K562 (cell line): ENCODE data around the gene CELSR2. TPM values are rescaled to one million over a fixed set of nuclear protein-coding genes. Genes with fewer than 3 reads are reported as not detected.
A peak's percentile ranks its signal among the peaks of the same experiment; 100 is the strongest.

Experiments used
- ATAC-seq: fragments of 200-7000 bp; cut with Tn5 transposase; 3 replicates; pipeline ENCODE4 v1.9.1; 2020; ENCODE audit warnings: moderate library complexity
- BruUV-seq: library from RNA; stranded (reverse); fragments of 400-500 nt; replicated peaks from 2 replicates; lab custom pipeline; 2021; lab: Mats Ljungman, UMichigan
- CTCF ChIA-PET: fragments of 300-600 bp; formaldehyde crosslinking; extraction: SDS; loops from one replicate; lab custom pipeline; 2021; ENCODE audit warnings: low intra/inter-chr PET ratio; lab: Yijun Ruan, JAX
- POLR2A ChIA-PET: fragments of 300-600, 350-650 bp; sonication (Branson Sonifier 250); formaldehyde crosslinking; extraction: SDS; loops from one replicate; lab custom pipeline; 2021; ENCODE audit warnings: antibody characterized with exemption, inconsistent platforms; lab: Yijun Ruan, JAX
- DNase-seq, 4 experiments: peaks; one replicate each; pipeline versions ENCODE4 v3.0.0 to v3.0.0-alpha.2; 2011 to 2018; ENCODE audit warnings: low spot score in 3 of 4, mixed read lengths in 3 of 4; ENCODE audit errors: extremely low read depth in 1 of 4
- FAIRE-seq: peaks from 2 replicates; lab custom pipeline; 2011; peaks lifted over from hg19 to GRCh38; lab: Jason Lieb, UNC
- H2AFZ ChIP-seq: 2 replicates; pipeline ENCODE4 v1.6.0; 2011; ENCODE audit warnings: low read depth, low read length, control low read depth, inconsistent platforms
- H3K27ac ChIP-seq: fragments of 200-600 bp; 3 replicates; pipeline ENCODE4 v1.8.0; 2011; ENCODE audit warnings: low read depth, mild to moderate bottlenecking, control low read depth, inconsistent platforms, low read length, moderate library complexity, mixed read lengths; ENCODE audit errors: extremely low read depth
- H3K27me3 ChIP-seq, 2 experiments: fragments of 300-600 bp in 1 of 2; 2 replicates in 1 of 2; 3 replicates in 1 of 2; pipeline versions ENCODE4 v1.6.0 to v1.8.0; 2011; ENCODE audit warnings: inconsistent platforms in 2 of 2, low read length in 2 of 2, mild to moderate bottlenecking in 1 of 2, mixed read lengths in 1 of 2, moderate library complexity in 1 of 2; ENCODE audit not compliant: control insufficient read depth in 2 of 2, insufficient read depth in 2 of 2
- H3K36me3 ChIP-seq: fragments of 300-600 bp; 3 replicates; pipeline ENCODE4 v1.8.0; 2011; ENCODE audit warnings: mild to moderate bottlenecking, low read length, inconsistent platforms; ENCODE audit not compliant: control insufficient read depth, insufficient read depth
- H3K4me1 ChIP-seq, 2 experiments: fragments of 200-600 bp in 1 of 2; replicated peaks in 1 of 2; 2 replicates in 1 of 2; 3 replicates in 1 of 2; pipeline versions ENCODE4 v1.5.1 to v1.8.0; 2011; ENCODE audit warnings: inconsistent platforms in 2 of 2, low read length in 2 of 2, mild to moderate bottlenecking in 1 of 2, mixed read lengths in 1 of 2, moderate library complexity in 1 of 2; ENCODE audit not compliant: control insufficient read depth in 2 of 2, insufficient read depth in 2 of 2
- H3K4me2 ChIP-seq: 2 replicates; pipeline ENCODE4 v1.6.1; 2011; ENCODE audit warnings: low read length, control low read depth, inconsistent platforms, mixed read lengths; ENCODE audit not compliant: insufficient read depth
- H3K4me3 ChIP-seq: fragments of 200-600 bp; sonication (generic), shearing (Covaris generic); 2 replicates; pipeline ENCODE4 v1.5.1; 2016; ENCODE audit warnings: control low read depth, inconsistent platforms
- H3K79me2 ChIP-seq: fragments of 200-600 bp; 3 replicates; pipeline ENCODE4 v1.8.0; 2011; ENCODE audit warnings: low read length, inconsistent platforms; ENCODE audit not compliant: control insufficient read depth, insufficient read depth
- H3K9ac ChIP-seq, 2 experiments: 2 replicates each; pipeline versions ENCODE4 v1.6.0 to v1.6.1; 2011; ENCODE audit warnings: low read depth in 2 of 2, low read length in 2 of 2, control low read depth in 1 of 2, inconsistent platforms in 1 of 2, mild to moderate bottlenecking in 1 of 2, mixed read lengths in 1 of 2; ENCODE audit not compliant: insufficient read depth in 1 of 2
- H3K9me1 ChIP-seq: one replicate; pipeline ENCODE4 v1.6.0; 2011; ENCODE audit warnings: inconsistent platforms, mild to moderate bottlenecking, low read length, moderate library complexity; ENCODE audit not compliant: control insufficient read depth, insufficient read depth
- H3K9me3 ChIP-seq: replicated peaks from 2 replicates; pipeline ENCODE4 v1.5.1; 2011; ENCODE audit warnings: low read depth, low read length, inconsistent platforms; ENCODE audit not compliant: control insufficient read depth, insufficient read depth
- H4K20me1 ChIP-seq: replicated peaks from 2 replicates; pipeline ENCODE4 v1.6.1; 2011; ENCODE audit warnings: low read length, inconsistent platforms, mixed read lengths; ENCODE audit not compliant: control insufficient read depth, insufficient read depth
- GABPA ChIP-seq: fragments of 200-800 bp; sonication (Bioruptor generic); conservative IDR thresholded peaks from 2 replicates; pipeline ENCODE4 v1.6.1; 2016; ENCODE audit warnings: low read depth, missing genetic modification characterization, missing compliant biosample characterization
- KDM2B ChIP-seq: fragments of 250-450 bp; sonication (Bioruptor Pico); IDR thresholded peaks from 2 replicates; pipeline ENCODE4 v1.8.0; 2021; ENCODE audit warnings: mild to moderate bottlenecking, moderate library complexity
- RB1 ChIP-seq: fragments of 450-650 bp; IDR thresholded peaks from 2 replicates; pipeline ENCODE4 v1.6.1; 2017; ENCODE audit warnings: low read depth, mild to moderate bottlenecking
- RBFOX2 ChIP-seq: fragments of 200-400 bp; formaldehyde crosslinking; IDR thresholded peaks from 2 replicates; pipeline ENCODE4 v1.6.1; 2017; ENCODE audit warnings: low read depth, mild to moderate bottlenecking, low read length, moderate library complexity
- SOX6 ChIP-seq: fragments of 450-650 bp; IDR thresholded peaks from 2 replicates; pipeline ENCODE4 v1.6.1; 2014; ENCODE audit warnings: mild to moderate bottlenecking
- ZNF133 ChIP-seq: fragments of 250-450 bp; sonication (Bioruptor Pico); IDR thresholded peaks from 2 replicates; pipeline ENCODE4 v1.4.0; 2020; ENCODE audit warnings: mild to moderate bottlenecking
- ZNF224 ChIP-seq: sonication (generic); formaldehyde crosslinking; IDR thresholded peaks from 2 replicates; pipeline ENCODE4 v1.8.0; 2022; ENCODE audit warnings: mild to moderate bottlenecking, missing genetic modification reagents
- WGBS: fragments of 100-300 bp; shearing (Covaris generic); methylation state at CpG from one replicate; pipeline ENCODE4 v1.1.6; 2016; ENCODE audit warnings: low coverage, mixed read lengths; ENCODE audit not compliant: insufficient coverage; ENCODE audit errors: missing lambda C conversion rate; 5-methylcytosine and 5-hydroxymethylcytosine counted together
- in situ Hi-C: fragments of 300-500 bp; cut with MboI; formaldehyde crosslinking; loops from 4 replicates; pipeline ENCODE4 v1.15.0; 2018; ENCODE audit warnings: inconsistent platforms, mixed read lengths
- intact Hi-C: fragments of 100-400 bp; cut with micrococcal nuclease; formaldehyde crosslinking; loops from 2 replicates; pipeline ENCODE4 v1.14.2; 2022
- polyA plus RNA-seq, 8 experiments: library from polyadenylated mRNA; depleted of rRNA in 4 of 8; stranded (reverse) in 5 of 8; unstranded in 3 of 8; fragments of >200 nt; fragmentation: Nextera tagmentation in 2 of 8; fragmentation: Illumina TruSeq in 1 of 8; extraction: Ambion mirVana in 2 of 8; extraction: Trizol in 1 of 8; gene quantifications; 2 replicates each; pipeline versions ENCODE4 v1.2.1 to v1.2.3, GENCODE V29; 2011 to 2014; ENCODE audit warnings: inconsistent platforms in 1 of 8, missing spikeins in 1 of 8
- total RNA-seq, 7 experiments: library from RNA; depleted of rRNA in 6 of 7; stranded (reverse); fragments of >200 nt in 6 of 7; fragmentation: Illumina TruSeq in 2 of 7; extraction: Trizol in 2 of 7; gene quantifications; 2 replicates each; pipeline versions ENCODE4 v1.2.1 to v1.2.3, GENCODE V29; 2011 to 2021; ENCODE audit warnings: low replicate concordance in 1 of 7
- TF ChIP-seq, protein P1 (sequence below): sonication (generic); formaldehyde crosslinking; IDR thresholded peaks from 2 replicates; pipeline ENCODE4 v1.8.0; 2022; ENCODE audit warnings: missing genetic modification reagents, mild to moderate bottlenecking, moderate library complexity, borderline replicate concordance
- TF ChIP-seq, protein P2 (sequence below), 2 experiments: fragments of 250-450 bp in 1 of 2; fragments of 450-650 bp in 1 of 2; sonication (Bioruptor Pico) in 1 of 2; IDR thresholded peaks; 2 replicates each; pipeline versions ENCODE4 v1.6.1 to v1.8.0; 2016 to 2021; ENCODE audit warnings: mild to moderate bottlenecking in 2 of 2, moderate library complexity in 2 of 2, missing compliant biosample characterization in 1 of 2, missing genetic modification characterization in 1 of 2
- TF ChIP-seq, protein P3 (sequence below): fragments of 250-450 bp; sonication (Bioruptor Pico); IDR thresholded peaks from 2 replicates; pipeline ENCODE4 v1.5.0; 2022; ENCODE audit warnings: mild to moderate bottlenecking
- TF ChIP-seq, protein P4 (sequence below): fragments of 450-650 bp; IDR thresholded peaks from 2 replicates; pipeline ENCODE4 v1.6.1; 2018; ENCODE audit not compliant: partially characterized antibody

The CELSR2 gene
- total and polyA plus RNA-seq, 9 of the 15 experiments (the other 6 are each of a cell fraction or from before 2014, with no cell fraction given), result 0.31 to 21.9 (median 4.2) TPM

DNA sequence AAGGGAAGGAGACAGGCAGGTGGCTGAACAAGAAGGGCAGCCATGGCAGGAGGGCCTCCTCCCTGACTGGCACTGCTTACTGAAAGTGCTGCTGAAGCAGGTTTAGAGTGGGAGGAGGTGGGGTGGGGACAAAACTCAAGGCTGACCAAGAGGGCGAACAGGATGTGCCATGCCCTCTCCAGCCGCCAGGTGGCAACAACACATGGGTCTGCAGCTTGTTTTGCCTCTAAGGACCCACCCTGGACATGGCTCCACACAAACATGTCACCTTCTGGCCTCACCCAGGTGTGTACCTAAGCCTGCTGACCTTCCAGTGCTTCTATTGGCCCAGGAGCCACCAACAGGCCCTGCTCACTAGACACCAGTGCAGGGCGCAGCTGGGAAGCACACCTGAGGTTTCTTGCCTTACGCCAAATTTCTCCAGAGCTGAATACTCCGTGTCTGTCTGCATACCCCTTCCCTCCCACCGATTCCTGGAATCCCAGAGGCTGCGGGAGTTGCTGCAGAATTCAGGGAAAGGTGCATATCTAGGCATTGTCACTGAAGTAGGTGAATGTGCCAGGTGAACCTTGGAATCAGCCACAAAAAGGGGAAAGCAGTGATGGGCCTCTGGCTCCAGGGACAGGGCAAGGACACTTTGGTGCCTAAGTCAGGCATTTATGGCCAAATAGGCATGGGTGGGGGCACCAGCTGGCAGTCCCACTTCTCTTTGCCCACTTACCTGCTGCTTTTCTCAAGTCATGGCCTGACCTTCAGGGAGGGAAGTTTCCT, 28.3 kb downstream of the CELSR2 start:
- H3K4me1 ChIP-seq, result peaks cover 63 to 65% of the 10 kb centered on the region in 2 experiments
- peak overlapping the region; percentile 78 for H2AFZ ChIP-seq
- peak overlapping the region; percentile 51 for H3K27ac ChIP-seq
- DNase-seq (peak; percentile 91 to 94 (median 92)), FAIRE-seq (peak; percentile 96), ATAC-seq (peak; percentile 90)
- intact Hi-C loops (loop anchor here (1.0 to 5.0 kb wide), 3 partner anchors 122 to 255 kb away; partner anchors contain the start of gene CYB561D1), in situ Hi-C loops (no loop called here)
- H3K9me3 ChIP-seq, result no peaks in the 10 kb centered on the region
- CTCF ChIA-PET, result interaction anchor here (0.6 to 3.9 kb wide), 5 partner anchors 28 to 318 kb away, joined by 3 to 51 read pairs (median 4); partner anchors contain the start of gene SORT1
- peaks cover 44% of the 10 kb centered on the region; the same call in 2 of the 3 replicates for H3K36me3 ChIP-seq
- H3K9me1 ChIP-seq, result no peaks in the 10 kb centered on the region
- BruUV-seq, result no TSS peak
- peak overlapping the region; percentile 37 for H3K4me2 ChIP-seq
- peaks cover 16% of the 10 kb centered on the region for H3K79me2 ChIP-seq
- H3K9ac ChIP-seq, result peak overlapping the region; percentile 21 to 63; a peak in 2 of 4 replicates
- 36% methylated on average over 7 of the region's 7 CpGs for WGBS
- no peaks in the 10 kb centered on the region for H3K27me3 ChIP-seq
- POLR2A ChIA-PET, result interaction anchor here (0.6 to 2.1 kb wide), 10 partner anchors 10 to 123 kb away, joined by 3 to 8 read pairs (median 4); partner anchors contain the start of gene SORT1
- H3K4me3 ChIP-seq, result no peak overlapping the region
- peaks cover 4% of the 10 kb centered on the region; the same call in 1 of the 2 replicates for H4K20me1 ChIP-seq
- TF ChIP-seq, protein P1, sequence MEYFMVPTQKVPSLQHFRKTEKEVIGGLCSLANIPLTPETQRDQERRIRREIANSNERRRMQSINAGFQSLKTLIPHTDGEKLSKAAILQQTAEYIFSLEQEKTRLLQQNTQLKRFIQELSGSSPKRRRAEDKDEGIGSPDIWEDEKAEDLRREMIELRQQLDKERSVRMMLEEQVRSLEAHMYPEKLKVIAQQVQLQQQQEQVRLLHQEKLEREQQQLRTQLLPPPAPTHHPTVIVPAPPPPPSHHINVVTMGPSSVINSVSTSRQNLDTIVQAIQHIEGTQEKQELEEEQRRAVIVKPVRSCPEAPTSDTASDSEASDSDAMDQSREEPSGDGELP, result peak; percentile 63; the same call in 1 of the 2 replicates
- peak; percentile 68 for TF ChIP-seq SOX6
- TF ChIP-seq, protein P2, sequence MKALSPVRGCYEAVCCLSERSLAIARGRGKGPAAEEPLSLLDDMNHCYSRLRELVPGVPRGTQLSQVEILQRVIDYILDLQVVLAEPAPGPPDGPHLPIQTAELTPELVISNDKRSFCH (CRISPR knock-in tag; IDR thresholded peaks at IDR 0.05), result no peak
- TF ChIP-seq, protein P2 (tag; IDR thresholded peaks at IDR 0.05), result no peak
- no peak for TF ChIP-seq ZNF224 (CRISPR knock-in tag)
- TF ChIP-seq RBFOX2, result peak; percentile 47; the same call in 1 of the 2 replicates
- TF ChIP-seq, protein P3, sequence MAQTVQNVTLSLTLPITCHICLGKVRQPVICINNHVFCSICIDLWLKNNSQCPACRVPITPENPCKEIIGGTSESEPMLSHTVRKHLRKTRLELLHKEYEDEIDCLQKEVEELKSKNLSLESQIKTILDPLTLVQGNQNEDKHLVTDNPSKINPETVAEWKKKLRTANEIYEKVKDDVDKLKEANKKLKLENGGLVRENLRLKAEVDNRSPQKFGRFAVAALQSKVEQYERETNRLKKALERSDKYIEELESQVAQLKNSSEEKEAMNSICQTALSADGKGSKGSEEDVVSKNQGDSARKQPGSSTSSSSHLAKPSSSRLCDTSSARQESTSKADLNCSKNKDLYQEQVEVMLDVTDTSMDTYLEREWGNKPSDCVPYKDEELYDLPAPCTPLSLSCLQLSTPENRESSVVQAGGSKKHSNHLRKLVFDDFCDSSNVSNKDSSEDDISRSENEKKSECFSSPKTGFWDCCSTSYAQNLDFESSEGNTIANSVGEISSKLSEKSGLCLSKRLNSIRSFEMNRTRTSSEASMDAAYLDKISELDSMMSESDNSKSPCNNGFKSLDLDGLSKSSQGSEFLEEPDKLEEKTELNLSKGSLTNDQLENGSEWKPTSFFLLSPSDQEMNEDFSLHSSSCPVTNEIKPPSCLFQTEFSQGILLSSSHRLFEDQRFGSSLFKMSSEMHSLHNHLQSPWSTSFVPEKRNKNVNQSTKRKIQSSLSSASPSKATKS (CRISPR knock-in tag), result no peak
- TF ChIP-seq ZNF133, result no peak
- TF ChIP-seq RB1, result peak; percentile 75
- TF ChIP-seq, protein P4, sequence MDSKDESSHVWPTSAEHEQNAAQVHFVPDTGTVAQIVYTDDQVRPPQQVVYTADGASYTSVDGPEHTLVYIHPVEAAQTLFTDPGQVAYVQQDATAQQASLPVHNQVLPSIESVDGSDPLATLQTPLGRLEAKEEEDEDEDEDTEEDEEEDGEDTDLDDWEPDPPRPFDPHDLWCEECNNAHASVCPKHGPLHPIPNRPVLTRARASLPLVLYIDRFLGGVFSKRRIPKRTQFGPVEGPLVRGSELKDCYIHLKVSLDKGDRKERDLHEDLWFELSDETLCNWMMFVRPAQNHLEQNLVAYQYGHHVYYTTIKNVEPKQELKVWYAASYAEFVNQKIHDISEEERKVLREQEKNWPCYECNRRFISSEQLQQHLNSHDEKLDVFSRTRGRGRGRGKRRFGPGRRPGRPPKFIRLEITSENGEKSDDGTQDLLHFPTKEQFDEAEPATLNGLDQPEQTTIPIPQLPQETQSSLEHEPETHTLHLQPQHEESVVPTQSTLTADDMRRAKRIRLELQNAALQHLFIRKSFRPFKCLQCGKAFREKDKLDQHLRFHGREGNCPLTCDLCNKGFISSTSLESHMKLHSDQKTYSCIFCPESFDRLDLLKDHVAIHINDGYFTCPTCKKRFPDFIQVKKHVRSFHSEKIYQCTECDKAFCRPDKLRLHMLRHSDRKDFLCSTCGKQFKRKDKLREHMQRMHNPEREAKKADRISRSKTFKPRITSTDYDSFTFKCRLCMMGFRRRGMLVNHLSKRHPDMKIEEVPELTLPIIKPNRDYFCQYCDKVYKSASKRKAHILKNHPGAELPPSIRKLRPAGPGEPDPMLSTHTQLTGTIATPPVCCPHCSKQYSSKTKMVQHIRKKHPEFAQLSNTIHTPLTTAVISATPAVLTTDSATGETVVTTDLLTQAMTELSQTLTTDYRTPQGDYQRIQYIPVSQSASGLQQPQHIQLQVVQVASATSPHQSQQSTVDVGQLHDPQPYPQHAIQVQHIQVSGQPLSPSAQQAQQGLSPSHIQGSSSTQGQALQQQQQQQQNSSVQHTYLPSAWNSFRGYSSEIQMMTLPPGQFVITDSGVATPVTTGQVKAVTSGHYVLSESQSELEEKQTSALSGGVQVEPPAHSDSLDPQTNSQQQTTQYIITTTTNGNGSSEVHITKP, result peak; percentile 20
- TF ChIP-seq GABPA, result 0 out of 2 replicates have a peak, but pooled peaks have one; percentile 31
- no peak for TF ChIP-seq KDM2B
